ENCODE data around the gene HRAS. TPM values are rescaled to one million over a fixed set of nuclear protein-coding genes. Genes with fewer than 3 reads are reported as not detected.

The HRAS gene
- polyA plus RNA-seq, 1 of the 3 experiments (the other 2 are of a cell fraction): 217 TPM

DNA sequence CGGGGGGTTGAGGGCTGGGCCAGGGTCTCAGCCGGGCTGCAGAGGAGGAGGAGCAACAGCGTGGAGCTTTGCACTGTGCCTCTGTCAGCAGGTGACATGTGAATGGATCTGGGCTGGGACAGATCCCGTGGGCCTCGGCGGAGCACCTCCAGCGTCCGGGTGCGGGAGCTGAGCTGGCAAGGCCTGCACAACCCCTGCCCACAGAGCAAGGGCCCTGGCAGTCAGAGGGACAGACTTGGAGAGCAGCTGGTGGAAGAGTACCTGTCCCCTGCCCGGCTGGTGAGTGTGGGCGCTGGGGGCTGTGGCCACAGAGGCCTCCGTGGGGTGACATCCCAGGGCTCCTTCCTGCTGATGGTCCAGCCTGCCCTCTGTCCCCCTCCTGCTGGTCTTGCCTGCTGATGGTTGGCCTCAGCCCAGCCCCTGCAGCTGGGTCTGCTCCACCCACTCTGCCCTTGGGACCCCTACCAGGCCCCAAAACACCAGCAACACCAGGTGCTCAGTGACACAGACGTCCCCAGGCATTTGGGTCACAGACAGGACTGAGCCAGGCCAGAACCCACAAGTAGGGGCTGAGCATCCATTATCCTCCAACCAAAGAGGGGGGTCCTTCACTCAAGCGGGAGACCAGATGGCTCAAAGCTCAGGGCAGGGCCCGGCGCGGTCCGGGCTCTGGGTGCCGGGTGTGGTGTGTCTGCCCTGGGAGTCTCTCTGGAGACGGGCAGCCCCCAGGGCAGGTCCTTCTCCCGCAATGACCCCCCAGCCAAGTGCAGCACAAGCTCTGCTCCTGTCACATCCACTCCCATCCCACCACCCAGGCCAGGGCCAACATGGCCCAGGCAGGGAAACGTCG is 5.4 kb upstream of the HRAS start:
- TF ChIP-seq, protein P1, sequence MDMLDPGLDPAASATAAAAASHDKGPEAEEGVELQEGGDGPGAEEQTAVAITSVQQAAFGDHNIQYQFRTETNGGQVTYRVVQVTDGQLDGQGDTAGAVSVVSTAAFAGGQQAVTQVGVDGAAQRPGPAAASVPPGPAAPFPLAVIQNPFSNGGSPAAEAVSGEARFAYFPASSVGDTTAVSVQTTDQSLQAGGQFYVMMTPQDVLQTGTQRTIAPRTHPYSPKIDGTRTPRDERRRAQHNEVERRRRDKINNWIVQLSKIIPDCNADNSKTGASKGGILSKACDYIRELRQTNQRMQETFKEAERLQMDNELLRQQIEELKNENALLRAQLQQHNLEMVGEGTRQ (IDR thresholded peaks at IDR 0.05; ENCODE audit: borderline replicate concordance, low read depth, low read length): no peak
- no peak for TF ChIP-seq MXI1 (IDR thresholded peaks at IDR 0.05; ENCODE audit: low read depth, low read length)
- TF ChIP-seq NFIC (IDR thresholded peaks at IDR 0.05; ENCODE audit: borderline replicate concordance): no peak
- TF ChIP-seq, protein P2, sequence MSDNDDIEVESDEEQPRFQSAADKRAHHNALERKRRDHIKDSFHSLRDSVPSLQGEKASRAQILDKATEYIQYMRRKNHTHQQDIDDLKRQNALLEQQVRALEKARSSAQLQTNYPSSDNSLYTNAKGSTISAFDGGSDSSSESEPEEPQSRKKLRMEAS (IDR thresholded peaks at IDR 0.05; ENCODE audit: low read depth): no peak
- no peak for TF ChIP-seq YY1 (IDR thresholded peaks at IDR 0.05; ENCODE audit: low read depth)
- TF ChIP-seq SMC3 (IDR thresholded peaks at IDR 0.05; ENCODE audit: low read depth, low read length): no peak
- TF ChIP-seq TAF1 (IDR thresholded peaks at IDR 0.05; ENCODE audit: borderline replicate concordance, low read depth, low read length): no peak
- no peak for TF ChIP-seq JUND (IDR thresholded peaks at IDR 0.05)
- TF ChIP-seq GABPA (IDR thresholded peaks at IDR 0.05; ENCODE audit: low read depth): no peak
- TF ChIP-seq RXRA (IDR thresholded peaks at IDR 0.05; ENCODE audit: borderline replicate concordance, low read depth): no peak
- no peak for TF ChIP-seq EP300 (IDR thresholded peaks at IDR 0.05; ENCODE audit: borderline replicate concordance in 1 of 2, low read depth in 1 of 2, low read length in 1 of 2)
- TF ChIP-seq RCOR1 (IDR thresholded peaks at IDR 0.05; ENCODE audit: low read length): no peak
- no peak for TF ChIP-seq POLR2AphosphoS5 (IDR thresholded peaks at IDR 0.05; ENCODE audit: low read depth, low read length)
- H3K36me3 ChIP-seq (replicated peaks in 1 of 2; ENCODE audit: control insufficient read depth in 1 of 2, insufficient read depth in 2 of 2, low read length in 1 of 2): no peaks in the 10 kb centered on the region
- ChIA-PET CTCF (interaction anchor here (1.0 to 2.0 kb wide), 2 partner anchors 10 to 22 kb away, joined by 3 to 7 read pairs; no protein-coding TSS in a partner anchor), POLR2A (no interaction called here)
- no peak for DNase-seq
- H3K9ac ChIP-seq: no peak overlapping the region
- no peak overlapping the region for H3K4me3 ChIP-seq (ENCODE audit: low read depth in 2 of 2, low read length in 1 of 2)
- no peak overlapping the region for H3K4me2 ChIP-seq
- no peak overlapping the region for H3K27ac ChIP-seq (ENCODE audit: low read depth in 2 of 2, low read length in 1 of 2)
- no peaks in the 10 kb centered on the region for H4K20me1 ChIP-seq (ENCODE audit: insufficient read depth)
- no peaks in the 10 kb centered on the region for H3K9me2 ChIP-seq
- no peak overlapping the region for H2AFZ ChIP-seq (ENCODE audit: low read depth)
- peaks cover 0 to 3% of the 10 kb centered on the region in 2 experiments; a peak in 1 of 4 replicates for H3K4me1 ChIP-seq (ENCODE audit: control insufficient read depth in 1 of 2, insufficient read depth in 2 of 2, low read depth in 1 of 2, low read length in 1 of 2)
- H3K79me2 ChIP-seq (ENCODE audit: insufficient read depth): no peaks in the 10 kb centered on the region
- no peaks in the 10 kb centered on the region for H3K27me3 ChIP-seq (ENCODE audit: insufficient read depth)
- no peaks in the 10 kb centered on the region for H3F3A ChIP-seq (replicated peaks; ENCODE audit: insufficient read depth)
- 86% methylated on average over 8 of the region's 23 CpGs for WGBS (ENCODE audit: low lambda C conversion rate)
- no peaks in the 10 kb centered on the region for H3K9me3 ChIP-seq

DNA sequence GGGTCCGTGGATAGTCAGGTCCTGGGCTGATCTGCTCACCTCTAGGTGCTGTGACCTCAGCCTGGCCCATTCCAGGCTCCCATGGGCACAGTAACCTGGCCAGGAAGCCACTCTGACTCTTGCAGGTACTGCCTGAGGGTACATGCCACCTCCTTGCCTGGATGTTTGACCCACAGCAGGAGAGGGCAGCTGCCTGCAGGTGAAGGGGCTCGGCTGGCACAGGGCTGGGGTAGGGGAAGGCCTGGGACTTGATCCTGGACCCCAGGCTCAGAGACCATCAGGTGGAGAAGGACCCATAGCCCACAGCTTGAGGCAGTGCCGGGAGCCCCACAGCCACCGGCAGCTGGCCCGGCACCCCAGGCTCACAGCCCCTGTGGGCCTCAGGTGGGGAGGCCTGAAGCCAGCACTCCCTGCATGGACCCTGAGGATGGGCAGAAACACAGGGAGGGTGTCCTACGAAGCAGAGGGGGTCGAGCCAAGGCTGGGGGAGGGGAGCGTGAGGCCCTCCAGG is 4.7 kb upstream of the HRAS start:
- no peak overlapping the region for H3K9ac ChIP-seq
- TF ChIP-seq FOXJ3 (CRISPR knock-in tag; IDR thresholded peaks at IDR 0.05): no peak
- TF ChIP-seq CHD2 (IDR thresholded peaks at IDR 0.05; ENCODE audit: low read length, partially characterized antibody): no peak
- no peak for TF ChIP-seq MXI1 (IDR thresholded peaks at IDR 0.05; ENCODE audit: low read depth, low read length)
- TF ChIP-seq, protein P3, sequence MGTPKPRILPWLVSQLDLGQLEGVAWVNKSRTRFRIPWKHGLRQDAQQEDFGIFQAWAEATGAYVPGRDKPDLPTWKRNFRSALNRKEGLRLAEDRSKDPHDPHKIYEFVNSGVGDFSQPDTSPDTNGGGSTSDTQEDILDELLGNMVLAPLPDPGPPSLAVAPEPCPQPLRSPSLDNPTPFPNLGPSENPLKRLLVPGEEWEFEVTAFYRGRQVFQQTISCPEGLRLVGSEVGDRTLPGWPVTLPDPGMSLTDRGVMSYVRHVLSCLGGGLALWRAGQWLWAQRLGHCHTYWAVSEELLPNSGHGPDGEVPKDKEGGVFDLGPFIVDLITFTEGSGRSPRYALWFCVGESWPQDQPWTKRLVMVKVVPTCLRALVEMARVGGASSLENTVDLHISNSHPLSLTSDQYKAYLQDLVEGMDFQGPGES (IDR thresholded peaks at IDR 0.05; ENCODE audit: low read depth, low read length): no peak
- TF ChIP-seq, protein P4, sequence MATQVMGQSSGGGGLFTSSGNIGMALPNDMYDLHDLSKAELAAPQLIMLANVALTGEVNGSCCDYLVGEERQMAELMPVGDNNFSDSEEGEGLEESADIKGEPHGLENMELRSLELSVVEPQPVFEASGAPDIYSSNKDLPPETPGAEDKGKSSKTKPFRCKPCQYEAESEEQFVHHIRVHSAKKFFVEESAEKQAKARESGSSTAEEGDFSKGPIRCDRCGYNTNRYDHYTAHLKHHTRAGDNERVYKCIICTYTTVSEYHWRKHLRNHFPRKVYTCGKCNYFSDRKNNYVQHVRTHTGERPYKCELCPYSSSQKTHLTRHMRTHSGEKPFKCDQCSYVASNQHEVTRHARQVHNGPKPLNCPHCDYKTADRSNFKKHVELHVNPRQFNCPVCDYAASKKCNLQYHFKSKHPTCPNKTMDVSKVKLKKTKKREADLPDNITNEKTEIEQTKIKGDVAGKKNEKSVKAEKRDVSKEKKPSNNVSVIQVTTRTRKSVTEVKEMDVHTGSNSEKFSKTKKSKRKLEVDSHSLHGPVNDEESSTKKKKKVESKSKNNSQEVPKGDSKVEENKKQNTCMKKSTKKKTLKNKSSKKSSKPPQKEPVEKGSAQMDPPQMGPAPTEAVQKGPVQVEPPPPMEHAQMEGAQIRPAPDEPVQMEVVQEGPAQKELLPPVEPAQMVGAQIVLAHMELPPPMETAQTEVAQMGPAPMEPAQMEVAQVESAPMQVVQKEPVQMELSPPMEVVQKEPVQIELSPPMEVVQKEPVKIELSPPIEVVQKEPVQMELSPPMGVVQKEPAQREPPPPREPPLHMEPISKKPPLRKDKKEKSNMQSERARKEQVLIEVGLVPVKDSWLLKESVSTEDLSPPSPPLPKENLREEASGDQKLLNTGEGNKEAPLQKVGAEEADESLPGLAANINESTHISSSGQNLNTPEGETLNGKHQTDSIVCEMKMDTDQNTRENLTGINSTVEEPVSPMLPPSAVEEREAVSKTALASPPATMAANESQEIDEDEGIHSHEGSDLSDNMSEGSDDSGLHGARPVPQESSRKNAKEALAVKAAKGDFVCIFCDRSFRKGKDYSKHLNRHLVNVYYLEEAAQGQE (IDR thresholded peaks at IDR 0.05; ENCODE audit: low read depth, low read length): no peak
- TF ChIP-seq NRF1 (IDR thresholded peaks at IDR 0.05; ENCODE audit: low read depth, low read length): no peak
- TF ChIP-seq NFIC (IDR thresholded peaks at IDR 0.05; ENCODE audit: borderline replicate concordance): no peak
- TF ChIP-seq, protein P1 (IDR thresholded peaks at IDR 0.05; ENCODE audit: borderline replicate concordance, low read depth, low read length): no peak
- no peak for TF ChIP-seq RCOR1 (IDR thresholded peaks at IDR 0.05; ENCODE audit: low read length)
- TF ChIP-seq SIN3A (IDR thresholded peaks at IDR 0.05; ENCODE audit: borderline replicate concordance, low read depth, low read length): no peak

More for the DNA sequence above, 4.7 kb upstream of the HRAS start:
- Histone ChIP-seq H2AFZ (ENCODE audit: low read depth) (no peak overlapping the region), H3K9me3 (no peaks in the 10 kb centered on the region), H3K27ac (ENCODE audit: low read depth in 2 of 2, low read length in 1 of 2) (no peak overlapping the region), H3K27me3 (ENCODE audit: insufficient read depth) (no peaks in the 10 kb centered on the region), H3K9me2 (no peaks in the 10 kb centered on the region), H3K4me1 (ENCODE audit: control insufficient read depth in 1 of 2, insufficient read depth in 2 of 2, low read depth in 1 of 2, low read length in 1 of 2) (peaks cover 0 to 3% of the 10 kb centered on the region in 2 experiments; a peak in 1 of 4 replicates), H3K36me3 (replicated peaks in 1 of 2; ENCODE audit: control insufficient read depth in 1 of 2, insufficient read depth in 2 of 2, low read length in 1 of 2) (no peaks in the 10 kb centered on the region), H3K4me2 (no peak overlapping the region), H4K20me1 (ENCODE audit: insufficient read depth) (no peaks in the 10 kb centered on the region), H3K4me3 (ENCODE audit: low read depth in 2 of 2, low read length in 1 of 2) (no peak overlapping the region), H3K79me2 (ENCODE audit: insufficient read depth) (no peaks in the 10 kb centered on the region), H3F3A (replicated peaks; ENCODE audit: insufficient read depth) (no peaks in the 10 kb centered on the region)
- CTCF ChIA-PET: interaction anchor here (1.0 to 2.0 kb wide), 3 partner anchors 11 to 21 kb away, joined by 3 to 7 read pairs (median 4); no protein-coding TSS in a partner anchor
- POLR2A ChIA-PET: no interaction called here
- no peak for DNase-seq
- 68% methylated on average over 3 of the region's 8 CpGs for WGBS (ENCODE audit: low lambda C conversion rate)
